NCI-H1417 (cell line): ENCODE results near the gene FAM72B.
"Not testable (repeated sequence)": the region's sequence is repeated elsewhere in the genome, so short reads cannot be mapped to it uniquely, and the experiment has no call there.

Experiments used
- DNase-seq, 3 experiments: peaks; one replicate each; lab custom pipeline; 2025; lab: John Stamatoyannopoulos, UW

FAM72B gene

DNA sequence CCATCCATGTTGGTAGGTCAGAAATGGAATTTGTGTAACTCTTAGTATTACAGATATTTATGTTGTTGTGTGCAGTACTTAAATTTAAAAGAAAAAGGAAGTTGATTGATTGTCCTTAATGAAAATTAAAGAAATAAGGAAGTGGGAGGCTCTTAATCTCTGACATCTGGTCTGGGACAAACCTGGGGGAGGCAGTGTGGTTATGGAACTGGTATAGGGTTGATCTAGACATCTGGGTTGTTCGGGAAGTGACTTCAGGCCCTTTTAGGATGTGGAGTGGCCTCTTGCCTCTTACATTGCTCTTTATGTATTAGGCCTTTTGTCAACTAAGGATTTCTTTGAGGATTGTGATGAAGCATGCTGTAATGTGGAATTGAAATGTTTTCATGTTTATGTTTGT lies 16.1 kb upstream of the FAM72B start:
- DNase-seq: not testable (repeated sequence)

DNA sequence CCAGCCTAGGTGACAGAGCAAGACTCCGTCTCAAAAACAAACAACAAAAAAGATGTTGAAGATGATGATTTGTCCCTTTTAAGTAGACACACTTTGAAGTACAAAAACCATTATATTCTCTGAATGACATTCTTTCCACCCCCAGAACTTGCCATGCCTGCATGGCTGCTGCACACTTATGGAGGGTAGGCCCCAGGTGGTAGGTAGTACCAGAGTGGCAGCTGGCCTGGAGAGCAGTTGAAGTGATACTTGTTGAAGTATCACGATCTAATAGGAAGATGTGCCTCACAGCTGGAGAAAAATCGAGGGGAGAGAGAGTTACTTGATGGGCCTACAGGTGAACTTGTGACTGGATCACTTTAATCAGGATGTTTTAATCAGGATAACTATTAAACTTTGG lies 15.6 kb upstream of the FAM72B start:
- DNase-seq: not testable (repeated sequence)

DNA sequence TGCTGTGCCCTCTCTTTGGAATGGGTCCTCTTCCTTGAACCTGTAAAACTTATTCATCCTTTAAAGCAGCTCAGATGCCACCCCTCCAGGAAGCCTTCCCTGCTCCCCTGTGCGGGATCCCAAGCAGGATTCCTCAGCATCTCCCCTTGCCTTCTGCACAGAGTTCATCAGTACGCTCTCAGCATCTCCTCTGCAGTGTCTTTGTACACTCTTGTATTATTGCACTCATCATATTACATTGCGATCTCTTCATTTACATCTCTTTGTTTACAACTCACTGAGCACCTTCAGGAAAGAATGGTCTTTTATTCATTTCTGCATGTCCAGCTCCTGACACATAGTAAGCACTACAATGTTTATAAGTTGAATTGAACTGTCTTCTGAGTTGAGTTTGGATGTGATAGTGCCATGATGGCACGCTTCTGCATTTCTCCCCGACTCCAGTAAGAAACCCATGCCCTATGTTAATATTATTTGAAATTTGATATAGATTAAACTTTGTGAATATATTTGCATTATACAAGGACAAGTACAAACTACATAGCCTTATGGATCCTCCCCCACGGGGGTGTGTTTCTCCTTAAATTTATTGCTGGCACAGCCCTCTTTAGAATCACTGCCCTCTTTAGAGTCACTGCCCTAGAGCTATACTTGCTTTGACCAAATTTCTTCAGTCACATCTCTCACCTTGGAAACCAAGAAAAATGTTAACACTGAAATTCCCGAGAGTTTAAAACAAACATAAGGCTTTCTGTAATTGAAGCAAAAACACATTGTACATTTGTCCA lies 13.1 kb upstream of the FAM72B start:
- not testable (repeated sequence) for DNase-seq

DNA sequence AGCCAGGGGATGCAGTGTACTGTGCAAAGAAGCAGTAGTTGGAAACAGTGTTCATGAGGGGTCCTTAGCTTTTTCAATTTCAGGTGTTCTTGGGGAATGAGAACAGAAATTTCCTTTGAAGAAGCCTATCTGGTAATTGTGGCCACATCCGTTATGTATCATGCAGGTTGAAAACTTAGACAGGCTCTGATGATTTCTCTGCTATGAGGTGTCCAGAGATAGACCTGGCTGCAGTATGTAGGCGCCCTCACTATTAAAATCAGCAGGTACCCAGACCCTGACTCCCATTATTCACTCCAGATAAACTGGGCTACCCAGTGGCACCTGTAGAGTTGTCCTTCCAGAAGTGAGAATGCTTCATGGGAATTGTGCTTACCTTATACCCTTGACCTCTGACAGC lies 8.4 kb upstream of the FAM72B start:
- DNase-seq: not testable (repeated sequence)

DNA sequence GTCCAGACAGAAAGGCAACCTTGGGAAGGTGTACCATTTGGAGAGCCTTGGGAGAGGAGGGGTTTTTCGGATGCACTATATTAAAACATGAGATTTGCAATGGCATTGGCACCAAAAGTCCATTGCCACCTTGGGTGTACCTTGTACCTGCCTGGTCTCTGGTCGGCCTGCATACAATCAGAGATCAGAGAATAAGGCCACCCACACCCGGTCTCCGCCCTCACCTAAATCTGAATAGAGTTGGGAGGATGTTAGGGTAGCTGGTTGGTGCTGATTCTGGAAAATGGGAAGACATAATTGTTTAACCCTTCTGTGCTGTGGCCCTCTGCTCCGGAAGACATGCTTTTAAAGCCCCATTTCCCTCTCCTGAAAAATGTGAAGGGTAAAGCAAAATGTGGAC lies 3.8 kb upstream of the FAM72B start:
- not testable (repeated sequence) for DNase-seq

DNA sequence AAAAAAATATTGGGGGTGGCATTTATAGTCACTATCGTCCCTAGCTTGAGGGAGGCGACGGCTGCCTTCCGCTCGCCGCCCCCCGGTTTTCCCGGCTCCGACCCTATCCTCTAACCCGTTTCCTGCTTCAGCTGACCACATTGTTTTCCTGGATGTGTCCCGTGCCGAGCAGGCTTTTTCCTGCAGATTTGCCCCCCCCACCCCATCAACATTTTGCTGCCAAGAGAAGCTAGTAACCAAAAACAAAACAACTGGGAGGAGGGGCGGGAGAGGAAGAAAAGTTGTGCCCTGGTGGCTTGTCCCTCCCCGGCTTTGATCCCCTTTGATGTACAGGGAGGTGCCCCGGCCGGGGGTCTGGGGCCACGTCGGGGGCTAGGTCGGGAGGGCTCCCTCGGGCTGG lies 2.1 kb upstream of the FAM72B start:
- DNase-seq: not testable (repeated sequence)

DNA sequence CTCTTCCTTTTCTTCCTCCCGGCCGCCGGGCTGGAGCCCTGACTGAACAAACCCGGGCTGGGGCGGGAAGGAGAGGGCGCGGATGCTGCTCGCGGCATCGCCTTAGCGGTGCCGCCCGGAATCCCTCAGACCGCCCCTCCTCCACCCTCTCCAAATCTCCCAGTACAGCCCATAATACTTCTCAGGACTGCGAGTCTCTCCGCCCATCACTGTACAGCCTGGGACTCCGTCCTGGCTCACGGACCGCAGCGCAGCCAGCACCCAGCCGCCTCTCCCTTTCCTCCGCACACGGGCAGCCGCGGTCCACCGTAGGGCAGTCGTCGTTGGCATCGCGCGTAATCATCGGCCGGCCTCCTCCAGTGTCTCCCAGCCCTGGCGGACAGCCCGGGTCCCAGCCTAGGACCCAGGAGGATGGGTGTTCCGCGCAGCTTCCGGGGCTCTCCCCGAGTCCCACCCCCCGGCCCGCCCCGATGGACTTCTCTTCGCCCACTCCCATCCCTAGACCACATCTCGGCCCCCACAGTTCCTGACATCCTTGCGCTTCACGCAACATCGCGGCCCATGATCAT lies 1.1 kb upstream of the FAM72B start:
- not testable (repeated sequence) for DNase-seq

DNA sequence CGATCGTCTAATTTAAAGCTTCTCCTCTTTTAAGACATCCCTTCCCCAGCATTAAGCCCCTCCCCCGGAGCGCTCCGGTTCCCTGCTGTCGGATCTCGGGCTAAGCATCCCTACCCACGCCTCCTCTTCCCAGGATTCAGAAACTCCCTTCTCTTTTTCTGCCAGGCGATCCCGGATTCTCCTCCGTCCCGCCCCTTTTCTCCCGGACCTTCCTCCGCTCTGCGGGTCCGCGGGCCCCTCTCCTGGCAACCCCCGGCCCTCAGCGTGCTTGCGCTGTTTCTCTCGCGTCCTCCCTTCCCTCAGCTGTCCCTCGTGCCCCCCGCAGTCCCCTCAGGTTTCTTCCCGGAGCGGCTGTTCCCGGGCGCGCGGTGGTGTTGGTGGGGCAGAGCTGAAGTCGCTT lies 273 bp downstream of the FAM72B start:
- not testable (repeated sequence) for DNase-seq

DNA sequence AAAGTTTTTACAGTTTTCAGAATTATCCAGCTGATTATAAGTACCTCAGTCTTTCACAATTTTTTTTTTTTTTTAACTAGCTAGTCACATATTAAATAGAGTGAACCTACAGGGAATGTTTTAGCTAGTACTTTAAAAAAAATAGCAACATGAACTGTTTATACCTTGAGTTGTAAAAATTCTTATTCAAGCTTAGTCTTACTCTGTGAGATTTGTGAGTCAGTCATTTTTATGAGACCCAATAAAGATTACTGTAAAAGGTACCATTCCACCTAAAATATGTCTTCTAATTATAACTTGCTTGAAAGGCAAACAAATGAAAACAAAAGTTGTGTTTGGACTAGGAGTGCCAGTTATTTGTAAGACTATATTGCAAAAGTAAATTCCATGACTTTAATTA lies 5.9 kb downstream of the FAM72B start:
- DNase-seq: not testable (repeated sequence)

DNA sequence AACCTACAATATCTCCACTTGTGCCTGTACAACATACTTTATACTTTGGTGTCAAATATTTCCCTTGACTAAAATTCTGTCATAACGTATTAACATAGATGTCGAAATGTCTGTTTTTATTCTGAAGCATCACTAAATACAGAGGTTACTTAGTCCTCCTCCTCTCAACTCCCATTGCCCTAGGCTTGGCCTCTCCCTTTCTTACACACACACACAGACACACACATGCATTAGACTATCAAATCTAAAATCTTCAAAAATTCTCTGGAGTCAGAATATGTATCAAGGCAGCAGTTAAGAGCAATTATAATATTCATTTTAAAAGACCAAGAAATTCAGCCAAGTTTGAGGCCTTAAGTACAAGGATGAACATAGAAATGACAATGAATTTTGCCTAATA lies 7.5 kb downstream of the FAM72B start:
- not testable (repeated sequence) for DNase-seq

DNA sequence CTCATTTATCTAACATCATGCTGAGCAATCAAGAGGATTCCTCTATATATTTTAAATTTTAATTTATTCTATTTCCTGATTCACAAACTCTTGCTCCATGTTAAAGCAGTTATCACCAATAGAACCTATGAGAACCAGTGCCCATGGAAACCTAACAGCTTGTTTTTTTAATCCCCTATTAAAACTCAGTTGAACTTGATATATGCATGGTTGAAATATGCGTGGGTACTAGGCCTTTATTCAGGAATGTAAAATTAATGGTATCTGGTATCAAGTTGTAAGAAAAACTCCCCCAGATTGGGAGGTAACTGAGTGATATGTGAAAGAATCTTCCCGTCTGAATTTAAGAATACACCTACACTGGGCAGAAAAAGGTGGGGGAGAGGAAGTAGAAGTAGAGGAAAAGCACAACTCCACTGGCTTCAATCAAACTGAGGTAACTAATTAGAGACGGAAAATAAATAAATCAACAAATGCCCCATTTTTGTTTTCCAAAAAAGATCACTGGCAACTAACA lies 15.9 kb downstream of the FAM72B start:
- not testable (repeated sequence) for DNase-seq

DNA sequence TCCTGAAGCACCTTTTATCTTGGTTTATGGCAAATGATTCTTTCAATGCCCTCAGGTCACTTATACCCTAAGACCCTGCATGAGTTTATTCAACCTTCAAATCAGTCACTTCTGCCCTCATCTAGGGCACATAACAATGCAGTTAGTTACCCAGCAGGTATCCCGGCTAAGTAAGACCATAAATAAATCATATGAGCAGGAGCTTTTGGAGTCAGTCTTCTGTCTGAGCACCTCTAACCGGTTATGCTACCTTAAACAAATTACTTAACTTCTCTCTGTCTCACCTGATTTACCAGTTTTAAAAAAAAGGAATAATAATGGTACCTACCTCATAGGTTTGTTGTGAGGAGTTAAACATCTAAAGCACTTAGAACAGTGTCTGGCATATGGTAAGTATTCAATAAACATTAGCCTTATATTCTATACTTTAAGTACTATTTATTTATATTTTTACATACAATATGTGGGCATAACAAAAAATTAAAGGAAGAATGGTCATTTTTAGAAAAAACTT lies 16.9 kb downstream of the FAM72B start:
- DNase-seq: peak in 1 of 3 experiments; percentile 47

DNA sequence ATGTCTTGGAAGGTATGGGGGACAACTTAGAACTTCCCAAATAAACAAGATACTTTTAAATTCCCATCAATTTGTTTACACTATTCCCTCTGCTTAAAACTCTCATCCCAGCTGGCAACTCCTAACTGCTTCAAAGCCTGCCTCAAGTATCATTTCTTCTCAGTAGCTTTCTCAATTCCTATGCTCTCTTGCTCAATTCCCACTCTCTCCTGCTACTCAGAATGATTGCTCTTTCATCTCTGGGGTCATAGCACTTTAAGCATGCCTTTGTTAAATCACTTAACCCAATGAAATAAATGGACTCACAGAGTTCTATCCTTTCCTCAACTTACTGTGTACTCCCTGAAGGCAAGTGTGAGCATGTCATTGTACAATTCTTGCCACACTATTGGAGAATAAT lies 18.8 kb downstream of the FAM72B start:
- not testable (repeated sequence) for DNase-seq

DNA sequence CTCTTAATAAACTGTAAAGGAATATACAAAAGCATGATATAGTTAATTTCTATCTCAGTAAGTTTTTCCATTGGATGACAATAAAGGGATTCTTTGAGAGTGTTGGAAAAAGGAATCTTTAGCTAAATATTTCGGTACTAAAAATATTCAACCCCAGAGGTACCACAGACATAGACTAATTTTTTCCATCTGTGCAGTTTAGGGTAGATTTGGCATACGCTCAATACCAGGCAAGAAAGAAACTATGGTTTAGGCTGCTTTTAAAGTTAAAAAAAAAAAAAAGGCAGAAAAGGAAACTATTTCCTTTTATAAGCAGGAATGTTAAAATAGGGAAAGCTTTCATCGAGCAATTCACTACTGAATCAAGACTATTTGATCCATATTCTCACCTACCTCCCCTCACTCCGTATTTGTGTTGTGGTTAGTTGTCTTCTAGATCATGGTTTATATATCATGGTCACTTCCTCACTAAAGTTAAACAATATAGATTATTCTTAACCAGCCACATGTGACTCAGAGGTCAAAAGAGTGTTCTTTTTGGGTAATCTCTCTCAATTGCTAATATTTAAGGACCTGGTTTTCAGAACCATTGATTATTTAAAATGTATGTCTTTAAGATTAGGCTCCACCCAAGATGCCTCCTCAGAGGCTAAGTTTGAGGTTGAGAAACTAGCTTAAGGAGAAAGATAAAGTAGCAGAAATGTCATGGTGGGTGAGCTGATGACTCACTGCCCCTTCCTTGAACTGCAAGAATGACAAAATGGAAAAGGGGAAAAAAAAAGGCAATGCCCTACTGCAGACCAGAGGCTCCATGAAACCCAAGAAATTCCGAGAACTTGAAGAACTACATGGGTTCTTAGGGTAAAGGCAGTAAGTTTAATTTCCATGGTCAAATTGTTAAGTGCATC lies 20.0 kb downstream of the FAM72B start:
- not testable (repeated sequence) for DNase-seq

DNA sequence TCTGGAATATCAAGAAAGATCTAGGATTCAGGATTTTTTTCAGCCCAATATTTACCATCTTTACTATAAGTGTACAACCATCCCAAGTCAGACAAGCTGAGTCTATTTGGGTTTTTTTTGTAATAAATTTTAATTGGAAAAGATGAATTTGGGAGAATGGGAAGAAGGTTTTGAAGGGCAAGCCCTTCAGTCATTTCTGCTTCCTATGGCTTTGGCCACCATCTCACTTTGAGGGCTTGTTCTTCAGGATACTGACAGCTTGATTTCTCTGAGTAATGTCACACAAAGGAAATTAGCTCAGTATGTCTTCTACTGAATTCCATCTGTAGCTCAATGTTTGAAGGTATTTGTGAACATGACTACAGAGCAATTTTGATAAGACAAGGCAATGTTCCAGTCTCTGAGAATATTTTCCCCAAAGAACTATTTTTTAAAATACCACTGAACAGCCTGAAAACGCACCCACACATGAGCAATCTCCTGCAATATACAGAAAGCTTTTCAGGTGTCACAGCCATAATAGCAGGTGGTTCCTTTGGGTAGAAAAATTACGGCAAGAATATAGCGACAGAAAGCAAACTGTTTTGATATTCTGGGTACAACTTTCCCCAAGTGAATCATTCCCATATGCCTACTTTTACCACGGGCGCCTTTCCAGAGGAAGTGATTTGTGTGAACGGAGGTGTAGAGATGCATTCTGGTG lies 22.8 kb downstream of the FAM72B start:
- DNase-seq: not testable (repeated sequence)

DNA sequence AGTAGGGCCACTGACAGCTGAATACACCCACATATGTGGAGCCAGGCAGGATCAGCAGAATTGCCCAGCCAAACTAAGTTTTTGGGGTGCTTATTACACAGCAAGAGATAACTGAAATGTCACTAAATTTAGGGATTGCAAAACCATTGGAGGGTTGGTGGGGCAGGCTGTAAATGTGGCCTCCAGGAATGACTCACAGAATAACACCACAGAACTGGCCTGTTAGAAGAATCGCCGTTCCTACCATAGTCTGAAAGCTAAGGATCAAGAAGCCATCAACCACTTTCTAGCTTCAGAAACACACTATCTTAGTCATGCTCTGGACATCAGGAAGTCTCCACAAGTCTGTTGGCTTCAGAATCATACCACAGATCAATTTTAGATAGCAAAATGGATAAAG lies 24.0 kb downstream of the FAM72B start:
- DNase-seq: not testable (repeated sequence)

DNA sequence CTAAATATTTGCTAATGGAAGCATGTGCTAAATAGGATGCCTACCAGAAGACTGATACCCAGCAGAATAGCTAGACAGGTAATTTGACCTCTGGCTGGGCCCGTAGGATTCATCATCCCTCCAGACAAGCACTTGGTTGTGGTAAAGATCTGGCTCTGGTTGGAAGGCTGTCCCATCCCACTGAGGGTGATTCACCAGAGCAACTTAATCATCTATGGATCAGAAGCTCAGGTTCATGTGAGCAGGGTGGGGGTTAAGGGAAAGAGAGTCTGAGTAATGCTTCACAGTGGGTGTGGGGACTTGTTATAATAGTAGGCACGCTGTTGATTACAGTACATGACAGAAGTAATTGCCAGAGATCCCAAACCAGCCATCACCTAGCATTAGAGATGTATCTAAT lies 26.5 kb downstream of the FAM72B start:
- DNase-seq: not testable (repeated sequence)

DNA sequence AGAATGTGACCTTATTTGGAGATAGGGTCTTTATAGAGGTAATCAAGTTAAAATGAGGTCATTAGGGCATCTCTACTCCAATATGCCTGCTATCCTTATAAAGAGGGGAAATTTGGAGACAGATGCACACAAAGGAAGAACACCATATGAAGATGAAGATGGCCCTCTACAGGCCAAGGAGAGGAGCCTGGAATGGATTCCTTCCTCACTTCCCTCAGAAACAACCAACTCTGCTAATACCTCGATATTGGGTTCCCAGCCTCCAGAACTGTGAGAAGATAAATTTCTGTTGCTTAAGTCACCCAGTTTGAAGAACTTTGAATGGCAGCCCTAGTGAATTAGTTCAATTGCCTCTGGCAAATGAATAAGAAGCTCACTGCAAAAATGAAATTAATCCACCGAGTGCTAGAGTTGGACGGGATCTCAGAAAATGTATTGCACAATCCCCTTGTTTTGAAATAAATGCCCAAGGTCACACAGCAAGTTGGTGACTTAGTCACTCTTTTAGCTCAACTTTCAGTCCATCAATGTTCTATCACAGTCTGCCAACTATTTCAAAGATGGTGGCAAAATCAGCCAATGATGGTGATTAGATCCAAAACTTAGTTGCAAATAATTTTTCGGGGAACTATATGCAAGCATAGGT lies 27.1 kb downstream of the FAM72B start:
- not testable (repeated sequence) for DNase-seq

DNA sequence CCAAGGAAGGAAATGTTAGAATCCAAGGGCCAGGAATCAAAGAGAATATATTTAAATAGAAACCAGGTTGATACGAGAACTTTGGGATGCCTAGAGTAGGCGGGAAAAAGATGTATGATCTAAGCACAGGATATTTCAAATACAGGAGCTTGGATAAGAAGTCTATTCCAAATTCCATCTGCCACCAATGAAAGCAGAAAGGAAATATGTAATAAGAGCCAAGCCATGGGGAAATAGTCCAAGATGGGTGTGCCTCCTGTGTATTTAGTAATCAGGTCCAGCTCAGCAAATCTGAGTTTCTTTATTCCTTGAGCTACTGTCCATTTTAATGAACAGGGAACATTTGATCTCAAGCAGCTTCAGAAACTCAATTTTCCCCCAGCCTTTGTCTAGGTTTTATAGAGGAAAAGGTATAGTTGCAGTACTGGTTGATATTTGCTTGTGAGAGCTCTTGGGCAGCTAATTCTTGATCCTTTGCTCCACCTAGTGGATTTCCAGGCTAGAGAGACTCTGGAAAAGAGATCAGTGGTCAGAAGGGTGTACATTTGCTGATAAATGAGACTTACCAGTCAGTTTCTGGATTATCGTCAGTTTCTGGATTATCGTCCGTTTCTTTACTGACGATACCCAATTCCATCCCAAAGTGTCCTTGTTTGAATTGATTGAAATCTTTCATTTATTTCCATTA lies 28.3 kb downstream of the FAM72B start:
- peak in 2 of 3 experiments; percentile 1 to 31 for DNase-seq

DNA sequence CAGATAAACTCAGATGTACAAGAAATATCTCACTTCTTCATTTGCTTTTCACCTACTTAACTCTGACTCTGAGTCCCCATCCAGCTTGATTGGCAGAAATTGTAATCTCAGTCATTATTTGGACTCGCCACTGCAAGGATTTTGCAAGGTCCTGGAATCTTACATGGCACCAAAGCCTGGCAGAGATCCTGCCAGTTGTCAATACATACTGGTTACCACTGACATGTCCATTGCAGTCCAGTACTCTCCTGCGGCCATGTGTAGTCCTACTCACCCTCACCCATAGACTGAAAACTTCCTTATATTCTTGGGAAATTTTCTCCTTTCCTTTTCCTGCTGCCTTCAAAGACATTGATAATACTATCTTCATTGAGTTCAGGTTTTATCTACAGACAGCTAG lies 29.3 kb downstream of the FAM72B start:
- not testable (repeated sequence) for DNase-seq
